Measurements from ENCODE around the gene G2E3.

Gene G2E3

GRCh38 chr14:30657050-30657449 is 98.1 kb downstream of the G2E3 start:
- POLR2A ChIA-PET, result interaction anchor here (0.5 to 0.7 kb wide), 2 partner anchors 34 kb away, joined by 3 read pairs; no protein-coding TSS in a partner anchor

GRCh38 chr14:30657606-30658163 is 98.7 kb downstream of the G2E3 start:
- Histone ChIP-seq H3K27ac (ENCODE audit: insufficient read depth in 1 of 2, low read depth in 1 of 2, low read length in 2 of 2, poor library complexity in 1 of 2, severe bottlenecking in 2 of 2) (no peak overlapping the region), H3K4me3 (ENCODE audit: control insufficient read depth in 1 of 7, extremely low read depth in 1 of 7, insufficient read depth in 4 of 7, low read depth in 2 of 7, low read length in 6 of 7) (no peak overlapping the region), H3K4me1 (ENCODE audit: control extremely low read depth in 1 of 4, control insufficient read depth in 4 of 4, insufficient read depth in 4 of 4, low read length in 3 of 4) (no peaks in the 10 kb centered on the region), H3K36me3 (ENCODE audit: control insufficient read depth in 4 of 4, insufficient read depth in 4 of 4, low read length in 3 of 4) (peaks cover 18 to 67% (median 40%) of the 10 kb centered on the region in 4 experiments), H3K9me3 (ENCODE audit: control extremely low read depth in 1 of 5, control insufficient read depth in 4 of 5, insufficient read depth in 2 of 5, low read depth in 1 of 5, low read length in 4 of 5) (peaks cover 0 to 1% (median 0%) of the 10 kb centered on the region in 5 experiments), H3K27me3 (replicated peaks in 2 of 5; ENCODE audit: control insufficient read depth in 4 of 5, insufficient read depth in 5 of 5, low read length in 4 of 5) (no peaks in the 10 kb centered on the region)
- peak; percentile 18 to 46 (median 43) for DNase-seq
- ChIA-PET CTCF (interaction anchor here (0.6 to 1.8 kb wide), 4 partner anchors 14 to 553 kb away, joined by 3 to 4 read pairs (median 4); partner anchors contain the start of gene SCFD1), POLR2A (interaction anchor here (0.5 kb wide), 1 partner anchor 35 kb away, joined by 3 read pairs; no protein-coding TSS in a partner anchor)
- no CpG with 5 or more reads among the region's 2 CpGs for WGBS (ENCODE audit: insufficient coverage)

More at GRCh38 chr14:30657050-30657449, 98.1 kb downstream of the G2E3 start:
- 100% methylated on average over 1 of the region's 2 CpGs for WGBS (ENCODE audit: insufficient coverage)
- no peak for DNase-seq
- Histone ChIP-seq H3K4me1 (ENCODE audit: control extremely low read depth in 1 of 4, control insufficient read depth in 4 of 4, insufficient read depth in 4 of 4, low read length in 3 of 4) (no peaks in the 10 kb centered on the region), H3K36me3 (ENCODE audit: control insufficient read depth in 4 of 4, insufficient read depth in 4 of 4, low read length in 3 of 4) (peaks cover 15 to 64% (median 36%) of the 10 kb centered on the region in 4 experiments), H3K27me3 (replicated peaks in 2 of 5; ENCODE audit: control insufficient read depth in 4 of 5, insufficient read depth in 5 of 5, low read length in 4 of 5) (no peaks in the 10 kb centered on the region), H3K4me3 (ENCODE audit: control insufficient read depth in 1 of 7, extremely low read depth in 1 of 7, insufficient read depth in 4 of 7, low read depth in 2 of 7, low read length in 6 of 7) (no peak overlapping the region), H3K9me3 (ENCODE audit: control extremely low read depth in 1 of 5, control insufficient read depth in 4 of 5, insufficient read depth in 2 of 5, low read depth in 1 of 5, low read length in 4 of 5) (no peaks in the 10 kb centered on the region), H3K27ac (ENCODE audit: insufficient read depth in 1 of 2, low read depth in 1 of 2, low read length in 2 of 2, poor library complexity in 1 of 2, severe bottlenecking in 2 of 2) (no peak overlapping the region)
- CTCF ChIA-PET, result interaction anchor here (0.9 to 1.8 kb wide), 6 partner anchors 15 to 253 kb away, joined by 3 to 6 read pairs (median 4); partner anchors contain the start of gene SCFD1

- Histone ChIP-seq H3K4me1 (ENCODE audit: control extremely low read depth in 1 of 4, control insufficient read depth in 4 of 4, insufficient read depth in 4 of 4, low read length in 3 of 4) (no peaks in the 10 kb centered on the region), H3K4me3 (ENCODE audit: control insufficient read depth in 1 of 7, extremely low read depth in 1 of 7, insufficient read depth in 4 of 7, low read depth in 2 of 7, low read length in 6 of 7) (no peak overlapping the region), H3K27ac (ENCODE audit: insufficient read depth in 1 of 2, low read depth in 1 of 2, low read length in 2 of 2, poor library complexity in 1 of 2, severe bottlenecking in 2 of 2) (no peak overlapping the region), H3K36me3 (ENCODE audit: control insufficient read depth in 4 of 4, insufficient read depth in 4 of 4, low read length in 3 of 4) (peaks cover 13 to 63% (median 36%) of the 10 kb centered on the region in 4 experiments), H3K9me3 (ENCODE audit: control extremely low read depth in 1 of 5, control insufficient read depth in 4 of 5, insufficient read depth in 2 of 5, low read depth in 1 of 5, low read length in 4 of 5) (peaks cover 0 to 1% (median 0%) of the 10 kb centered on the region in 5 experiments), H3K27me3 (replicated peaks in 2 of 5; ENCODE audit: control insufficient read depth in 4 of 5, insufficient read depth in 5 of 5, low read length in 4 of 5) (no peaks in the 10 kb centered on the region)
- ChIA-PET CTCF (interaction anchor here (0.7 to 1.8 kb wide), 3 partner anchors 24 to 247 kb away, joined by 3 to 4 read pairs (median 3); partner anchors contain the start of gene SCFD1), POLR2A (no interaction called here)
- 100% methylated on average over 3 of the region's 3 CpGs for WGBS (ENCODE audit: insufficient coverage)
- no peak for DNase-seq
Observed at GRCh38 chr14:30658645-30659044, 99.7 kb downstream of the G2E3 start.

- no peaks in the 10 kb centered on the region for H3K4me1 ChIP-seq (ENCODE audit: control extremely low read depth in 1 of 4, control insufficient read depth in 4 of 4, insufficient read depth in 4 of 4, low read length in 3 of 4)
- H3K27ac ChIP-seq (ENCODE audit: insufficient read depth in 1 of 2, low read depth in 1 of 2, low read length in 2 of 2, poor library complexity in 1 of 2, severe bottlenecking in 2 of 2), result no peak overlapping the region
- CTCF ChIA-PET, result no interaction called here
- H3K4me3 ChIP-seq (ENCODE audit: control insufficient read depth in 1 of 7, extremely low read depth in 1 of 7, insufficient read depth in 4 of 7, low read depth in 2 of 7, low read length in 6 of 7), result no peak overlapping the region
- H3K9me3 ChIP-seq (ENCODE audit: control extremely low read depth in 1 of 5, control insufficient read depth in 4 of 5, insufficient read depth in 2 of 5, low read depth in 1 of 5, low read length in 4 of 5), result no peaks in the 10 kb centered on the region
- POLR2A ChIA-PET, result no interaction called here
- no peaks in the 10 kb centered on the region for H3K27me3 ChIP-seq (replicated peaks in 2 of 5; ENCODE audit: control insufficient read depth in 4 of 5, insufficient read depth in 5 of 5, low read length in 4 of 5)
- no peak for DNase-seq
- peaks cover 8 to 16% (median 9%) of the 10 kb centered on the region in 4 experiments for H3K36me3 ChIP-seq (ENCODE audit: control insufficient read depth in 4 of 4, insufficient read depth in 4 of 4, low read length in 3 of 4)
Observed at GRCh38 chr14:30669594-30669993, 110.6 kb downstream of the G2E3 start.
